Loucy (cell line): ENCODE measurements around the gene ASH1L.

Experiments
- CTCF ChIP-seq: fragments of 200-600 bp; sonication (generic); conservative IDR thresholded peaks from 2 replicates; pipeline ENCODE4 v1.5.1; 2014; ENCODE audit warnings: mild to moderate bottlenecking, antibody characterized with exemption, low read length
- EZH2phosphoT487 ChIP-seq: fragments of 200-600 bp; IDR thresholded peaks from 2 replicates; pipeline ENCODE4 v1.6.1; 2018; ENCODE audit warnings: antibody characterized with exemption, mild to moderate bottlenecking, moderate library complexity, borderline replicate concordance

GRCh38 chr1:155437405-155437804 lies 125.2 kb downstream of the ASH1L start:
- TF ChIP-seq CTCF = no peak
- TF ChIP-seq EZH2phosphoT487 = no peak
